Suprapubic skin (tissue), 3 donors: ENCODE data around the gene BAIAP3.

Experiments
- POLR2A ChIP-seq, 2 donors: fragments of 450-650 bp; IDR thresholded peaks; one replicate each; pipeline ENCODE4 v1.6.1; 2017; ENCODE audit warnings: antibody characterized with exemption in 2 of 2, mild to moderate bottlenecking in 2 of 2, moderate library complexity in 2 of 2
- TF ChIP-seq, protein P1 (sequence below), 2 donors: fragments of 200-600 bp in 1 of 2; fragments of 450-650 bp in 1 of 2; sonication (generic) in 1 of 2; IDR thresholded peaks; one replicate each; pipeline ENCODE4 v1.5.1; 2016 to 2019; ENCODE audit warnings: antibody characterized with exemption in 2 of 2, mild to moderate bottlenecking in 1 of 2, moderate library complexity in 1 of 2

DNA sequence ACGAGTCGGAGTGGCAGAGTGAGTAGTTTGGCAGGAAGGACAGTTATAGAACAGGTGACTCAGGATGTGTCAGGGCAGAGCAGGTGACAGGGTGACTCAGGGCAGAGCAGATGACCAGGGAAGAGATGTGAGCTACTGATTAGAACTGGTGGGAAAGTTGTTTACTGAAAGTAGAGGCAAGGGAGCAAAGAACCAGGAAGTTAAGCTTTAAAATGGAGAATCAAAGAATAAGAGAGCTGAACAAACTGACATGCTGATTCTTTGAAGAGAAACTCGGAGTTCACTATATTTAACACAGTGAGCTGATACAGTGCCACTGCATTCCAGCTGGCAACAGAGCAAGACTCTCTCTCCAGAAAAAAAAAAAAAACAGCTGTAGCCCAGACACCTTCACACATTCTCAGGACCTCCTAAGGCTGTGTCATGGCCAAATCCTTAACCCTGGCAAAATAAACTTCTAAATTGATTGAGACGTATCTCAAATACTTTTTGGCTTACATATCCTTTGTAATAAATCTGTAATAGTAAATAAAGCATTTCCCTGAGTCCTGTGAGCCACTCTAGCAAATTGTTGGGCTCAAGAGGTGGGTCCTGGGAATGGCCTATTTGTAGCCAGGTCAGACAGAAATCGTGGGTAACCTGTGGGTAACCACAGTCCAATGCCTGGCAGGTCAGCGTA is 36.3 kb upstream of the BAIAP3 start:
- TF ChIP-seq, protein P1, sequence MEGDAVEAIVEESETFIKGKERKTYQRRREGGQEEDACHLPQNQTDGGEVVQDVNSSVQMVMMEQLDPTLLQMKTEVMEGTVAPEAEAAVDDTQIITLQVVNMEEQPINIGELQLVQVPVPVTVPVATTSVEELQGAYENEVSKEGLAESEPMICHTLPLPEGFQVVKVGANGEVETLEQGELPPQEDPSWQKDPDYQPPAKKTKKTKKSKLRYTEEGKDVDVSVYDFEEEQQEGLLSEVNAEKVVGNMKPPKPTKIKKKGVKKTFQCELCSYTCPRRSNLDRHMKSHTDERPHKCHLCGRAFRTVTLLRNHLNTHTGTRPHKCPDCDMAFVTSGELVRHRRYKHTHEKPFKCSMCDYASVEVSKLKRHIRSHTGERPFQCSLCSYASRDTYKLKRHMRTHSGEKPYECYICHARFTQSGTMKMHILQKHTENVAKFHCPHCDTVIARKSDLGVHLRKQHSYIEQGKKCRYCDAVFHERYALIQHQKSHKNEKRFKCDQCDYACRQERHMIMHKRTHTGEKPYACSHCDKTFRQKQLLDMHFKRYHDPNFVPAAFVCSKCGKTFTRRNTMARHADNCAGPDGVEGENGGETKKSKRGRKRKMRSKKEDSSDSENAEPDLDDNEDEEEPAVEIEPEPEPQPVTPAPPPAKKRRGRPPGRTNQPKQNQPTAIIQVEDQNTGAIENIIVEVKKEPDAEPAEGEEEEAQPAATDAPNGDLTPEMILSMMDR (IDR thresholded peaks at IDR 0.05), result no peak
- TF ChIP-seq POLR2A (IDR thresholded peaks at IDR 0.05), result no peak
